ENCODE data around the gene MLF2. TPM values are rescaled to one million over a fixed set of nuclear protein-coding genes. Genes with fewer than 3 reads are reported as not detected.

Gene MLF2
- polyA plus RNA-seq, 2 of the 4 experiments (the other 2 are of a cell fraction) = 295 to 302 TPM

GRCh38 chr12:6735448-6736191 is 17.3 kb downstream of the MLF2 start:
- H3K27ac ChIP-seq = peak overlapping the region; percentile 67 to 72
- H3K4me2 ChIP-seq = peak overlapping the region; percentile 40; the same call in 2 of the 3 replicates
- ATAC-seq = peak; percentile 99
- 30% methylated on average over 8 of the region's 8 CpGs for WGBS (ENCODE audit: missing lambda C conversion rate)
- CTCF ChIA-PET = interaction anchor here (0.6 to 7.7 kb wide), 15 partner anchors 9 to 182 kb away, joined by 3 to 50 read pairs (median 11); partner anchors contain the start of genes COPS7A, GPR162, MLF2 and PTMS
- peak; percentile 68 to 77 for DNase-seq (ENCODE audit: low read depth in 1 of 2, low spot score in 1 of 2)
- FAIRE-seq = no peak
- no peak overlapping the region for H3K4me3 ChIP-seq
- POLR2A ChIA-PET = interaction anchor here (1.7 kb wide), 1 partner anchor 17 kb away, joined by 7 read pairs; the partner anchor contains the start of gene MLF2
- H3K4me1 ChIP-seq = peaks cover 6% of the 10 kb centered on the region
- H3K9me3 ChIP-seq = no peaks in the 10 kb centered on the region
- TF ChIP-seq FOSL2 (IDR thresholded peaks at IDR 0.05) = no peak
- TF ChIP-seq FOSL2 (CRISPR knock-in tag; IDR thresholded peaks at IDR 0.05) = peak; percentile 49
- TF ChIP-seq FOSB (CRISPR knock-in tag; IDR thresholded peaks at IDR 0.05) = no peak
- TF ChIP-seq HEYL (CRISPR knock-in tag; IDR thresholded peaks at IDR 0.05) = no peak
- peak; percentile 80 to 83 for TF ChIP-seq RAD21 (conservative IDR thresholded peaks at IDR 0.05 in 1 of 2, IDR thresholded peaks at IDR 0.05 in 1 of 2)
- no peak for TF ChIP-seq E2F6 (IDR thresholded peaks at IDR 0.05; ENCODE audit: borderline replicate concordance, low read depth)
- TF ChIP-seq RCOR1 (IDR thresholded peaks at IDR 0.05; ENCODE audit: low read depth, low read length) = no peak
- TF ChIP-seq, protein P1, sequence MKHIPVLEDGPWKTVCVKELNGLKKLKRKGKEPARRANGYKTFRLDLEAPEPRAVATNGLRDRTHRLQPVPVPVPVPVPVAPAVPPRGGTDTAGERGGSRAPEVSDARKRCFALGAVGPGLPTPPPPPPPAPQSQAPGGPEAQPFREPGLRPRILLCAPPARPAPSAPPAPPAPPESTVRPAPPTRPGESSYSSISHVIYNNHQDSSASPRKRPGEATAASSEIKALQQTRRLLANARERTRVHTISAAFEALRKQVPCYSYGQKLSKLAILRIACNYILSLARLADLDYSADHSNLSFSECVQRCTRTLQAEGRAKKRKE (CRISPR knock-in tag; IDR thresholded peaks at IDR 0.05; ENCODE audit: low read depth) = no peak
- no peak for TF ChIP-seq CBX2 (IDR thresholded peaks at IDR 0.05; ENCODE audit: borderline replicate concordance, low read depth)
- no peak for TF ChIP-seq ZSCAN20 (CRISPR knock-in tag; IDR thresholded peaks at IDR 0.05)
- no peak for TF ChIP-seq PBX3 (IDR thresholded peaks at IDR 0.05)
- TF ChIP-seq PHF8 (IDR thresholded peaks at IDR 0.05; ENCODE audit: borderline replicate concordance, low read depth) = no peak
- no peak for TF ChIP-seq HOXA7 (CRISPR knock-in tag; IDR thresholded peaks at IDR 0.05)
- no peak for TF ChIP-seq MAX (IDR thresholded peaks at IDR 0.05)
- no peak for TF ChIP-seq EHMT2 (IDR thresholded peaks at IDR 0.05; ENCODE audit: low read depth)
- no peak for TF ChIP-seq TP53 (CRISPR knock-in tag; IDR thresholded peaks at IDR 0.05)
- no peak for TF ChIP-seq BHLHE40 (IDR thresholded peaks at IDR 0.05; ENCODE audit: low read depth, low read length)
- no peak for TF ChIP-seq ZC3H11A (IDR thresholded peaks at IDR 0.05)
- TF ChIP-seq HOXB5 (CRISPR knock-in tag; IDR thresholded peaks at IDR 0.05) = no peak
- no peak for TF ChIP-seq MYC (IDR thresholded peaks at IDR 0.05; ENCODE audit: borderline replicate concordance, low read length)
- no peak for TF ChIP-seq RNF2 (IDR thresholded peaks at IDR 0.05; ENCODE audit: borderline replicate concordance, low read depth)
- no peak for TF ChIP-seq MAZ (IDR thresholded peaks at IDR 0.05; ENCODE audit: borderline replicate concordance, low read depth, low read length)
- 0 out of 2 replicates have a peak, but pooled peaks have one; percentile 25 for TF ChIP-seq NFE2L2 (conservative IDR thresholded peaks at IDR 0.05; ENCODE audit: low read length)
- TF ChIP-seq BCL3 (IDR thresholded peaks at IDR 0.05) = no peak
- TF ChIP-seq, protein P2, sequence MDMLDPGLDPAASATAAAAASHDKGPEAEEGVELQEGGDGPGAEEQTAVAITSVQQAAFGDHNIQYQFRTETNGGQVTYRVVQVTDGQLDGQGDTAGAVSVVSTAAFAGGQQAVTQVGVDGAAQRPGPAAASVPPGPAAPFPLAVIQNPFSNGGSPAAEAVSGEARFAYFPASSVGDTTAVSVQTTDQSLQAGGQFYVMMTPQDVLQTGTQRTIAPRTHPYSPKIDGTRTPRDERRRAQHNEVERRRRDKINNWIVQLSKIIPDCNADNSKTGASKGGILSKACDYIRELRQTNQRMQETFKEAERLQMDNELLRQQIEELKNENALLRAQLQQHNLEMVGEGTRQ (IDR thresholded peaks at IDR 0.05) = no peak
- TF ChIP-seq NR3C1 (IDR thresholded peaks at IDR 0.05) = no peak
- TF ChIP-seq CBX8 (IDR thresholded peaks at IDR 0.05) = no peak
- no peak for TF ChIP-seq HOXB13 (CRISPR knock-in tag; IDR thresholded peaks at IDR 0.05; ENCODE audit: low read depth)
- TF ChIP-seq JUN (IDR thresholded peaks at IDR 0.05) = no peak
- TF ChIP-seq MAFK (IDR thresholded peaks at IDR 0.05; ENCODE audit: partially characterized antibody) = peak; percentile 90
- no peak for TF ChIP-seq NPAS2 (CRISPR knock-in tag; IDR thresholded peaks at IDR 0.05; ENCODE audit: borderline replicate concordance)
- TF ChIP-seq EP300 (IDR thresholded peaks at IDR 0.05) = no peak
- TF ChIP-seq, protein P3, sequence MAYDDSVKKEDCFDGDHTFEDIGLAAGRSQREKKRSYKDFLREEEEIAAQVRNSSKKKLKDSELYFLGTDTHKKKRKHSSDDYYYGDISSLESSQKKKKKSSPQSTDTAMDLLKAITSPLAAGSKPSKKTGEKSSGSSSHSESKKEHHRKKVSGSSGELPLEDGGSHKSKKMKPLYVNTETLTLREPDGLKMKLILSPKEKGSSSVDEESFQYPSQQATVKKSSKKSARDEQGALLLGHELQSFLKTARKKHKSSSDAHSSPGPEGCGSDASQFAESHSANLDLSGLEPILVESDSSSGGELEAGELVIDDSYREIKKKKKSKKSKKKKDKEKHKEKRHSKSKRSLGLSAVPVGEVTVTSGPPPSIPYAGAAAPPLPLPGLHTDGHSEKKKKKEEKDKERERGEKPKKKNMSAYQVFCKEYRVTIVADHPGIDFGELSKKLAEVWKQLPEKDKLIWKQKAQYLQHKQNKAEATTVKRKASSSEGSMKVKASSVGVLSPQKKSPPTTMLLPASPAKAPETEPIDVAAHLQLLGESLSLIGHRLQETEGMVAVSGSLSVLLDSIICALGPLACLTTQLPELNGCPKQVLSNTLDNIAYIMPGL (CRISPR knock-in tag; IDR thresholded peaks at IDR 0.05; ENCODE audit: borderline replicate concordance) = no peak
- TF ChIP-seq ZNF302 (CRISPR knock-in tag; IDR thresholded peaks at IDR 0.05) = no peak
- no peak for TF ChIP-seq ZFP36 (IDR thresholded peaks at IDR 0.05; ENCODE audit: borderline replicate concordance, partially characterized antibody)

Measured in A549 (cell line).